HPDE6-E6E7 (cell line): ENCODE measurements around the gene PPARD.
"Not testable (repeated sequence)": the region's sequence is repeated elsewhere in the genome, so short reads cannot be mapped to it uniquely, and the experiment has no call there.

Source experiments
- DNase-seq: peaks from one replicate; pipeline ENCODE4 v3.0.0; 2011; ENCODE audit warnings: missing footprints; ENCODE audit errors: extremely low spot score

Gene PPARD

DNA sequence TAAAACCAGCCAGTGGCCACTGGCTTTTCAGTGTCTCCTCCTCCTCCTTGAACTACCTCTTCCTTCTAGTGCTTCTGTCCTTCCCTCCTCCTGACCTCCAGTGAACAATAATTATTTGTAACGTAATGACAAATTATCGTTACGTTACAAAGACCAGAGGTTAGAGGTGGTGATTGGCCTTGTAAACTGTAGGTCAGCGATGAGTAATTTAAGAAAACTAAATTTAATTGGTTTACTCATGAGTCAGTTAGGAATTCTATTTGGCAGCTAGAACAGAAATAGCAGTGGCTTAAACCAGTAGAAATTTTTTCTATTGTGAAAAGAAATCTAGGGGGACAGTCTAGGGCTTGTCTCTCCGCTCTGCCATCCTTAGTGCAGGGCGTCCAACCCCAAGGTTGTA, 38.8 kb downstream of the PPARD start:
- no peak for DNase-seq

DNA sequence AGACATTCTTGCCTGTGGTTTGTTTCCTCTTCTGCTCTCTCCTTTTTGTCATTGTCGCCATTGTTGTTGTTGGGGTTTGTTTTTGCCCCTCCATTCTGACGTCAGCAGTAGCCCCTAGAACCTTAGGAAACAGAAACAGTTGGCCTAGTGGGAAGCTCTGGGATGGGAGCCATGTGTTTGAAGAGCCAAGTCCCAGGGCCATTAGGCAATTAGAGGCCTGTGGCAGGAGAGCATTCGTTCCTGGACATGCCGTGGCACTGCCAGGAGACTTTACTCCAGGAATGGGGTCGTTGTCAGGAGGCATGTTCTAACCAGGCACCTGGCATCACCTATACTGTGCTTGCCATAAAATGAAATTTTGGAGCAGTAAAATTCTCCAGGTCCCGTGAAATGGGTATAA, 39.7 kb downstream of the PPARD start:
- no peak for DNase-seq

DNA sequence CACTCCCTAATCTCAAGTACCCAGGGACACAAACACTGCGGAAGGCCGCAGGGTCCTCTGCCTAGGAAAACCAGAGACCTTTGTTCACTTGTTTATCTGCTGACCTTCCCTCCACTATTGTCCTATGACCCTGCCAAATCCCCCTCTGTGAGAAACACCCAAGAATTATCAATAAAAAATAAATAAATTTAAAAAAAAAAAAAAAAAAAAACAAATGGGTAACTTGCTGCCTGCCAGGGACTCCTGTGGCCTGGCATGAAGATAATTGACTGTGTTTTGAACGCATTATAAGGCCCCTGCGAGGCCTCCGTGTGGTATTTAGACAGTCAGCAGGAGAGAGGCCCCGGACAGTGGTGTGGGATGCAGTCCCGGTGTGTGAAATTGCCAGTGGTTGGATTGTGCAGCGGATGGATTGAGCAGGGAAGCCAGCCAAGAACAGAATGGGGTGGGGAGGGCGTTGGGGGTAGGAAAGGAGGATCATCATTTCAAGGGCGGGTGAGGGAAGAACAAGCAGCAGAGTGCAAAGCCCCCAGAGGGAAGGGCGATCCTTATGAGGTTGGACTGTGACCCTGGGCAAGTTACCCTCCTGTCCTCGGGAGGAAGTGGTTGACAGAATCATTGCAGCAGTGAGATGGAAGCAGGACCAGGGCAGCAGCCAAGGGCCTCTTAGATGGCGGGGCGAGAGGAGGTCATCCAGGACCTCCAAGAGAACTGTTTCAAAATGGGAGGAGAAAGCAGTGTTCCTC, 43.3 kb downstream of the PPARD start:
- DNase-seq, result no peak

DNA sequence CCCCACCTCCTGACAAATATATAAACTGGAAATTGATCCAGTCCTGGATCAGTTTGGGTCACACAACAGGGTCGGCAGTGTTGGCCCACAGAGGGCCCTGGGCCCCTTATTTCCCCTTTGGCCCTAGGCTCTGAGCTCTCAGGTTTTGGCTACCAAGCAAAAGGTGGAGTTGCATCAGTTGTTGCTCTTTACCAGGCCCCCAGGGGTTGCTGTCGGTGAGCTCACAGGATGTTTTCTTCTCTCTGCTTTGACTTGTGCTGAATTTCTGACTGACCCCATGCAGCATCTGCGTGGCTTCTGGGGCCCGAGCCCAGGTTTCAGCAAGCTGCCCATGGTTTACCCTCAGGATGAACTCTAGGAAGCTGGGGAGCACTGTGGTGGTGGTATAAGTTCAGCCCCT, 44.6 kb downstream of the PPARD start:
- no peak for DNase-seq

DNA sequence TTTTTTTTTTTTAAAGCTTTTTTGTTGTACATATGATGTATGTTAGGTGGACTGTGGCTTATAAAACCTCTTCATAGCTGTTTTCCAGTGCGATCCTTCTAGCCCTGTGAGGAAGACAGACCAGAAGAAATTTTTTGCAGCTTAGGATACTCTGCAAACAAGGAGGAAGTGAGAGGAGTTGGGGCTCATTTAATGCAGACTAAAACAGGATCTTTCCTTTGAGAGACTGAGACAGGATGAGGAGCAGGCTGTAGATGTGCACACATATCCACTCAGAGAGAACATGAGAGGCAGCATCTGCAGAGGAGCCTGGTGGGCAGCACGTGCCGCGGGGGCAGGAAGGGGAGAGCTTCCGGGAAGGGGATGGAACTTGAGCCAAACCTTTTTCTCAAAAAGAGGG, 45.7 kb downstream of the PPARD start:
- no peak for DNase-seq

DNA sequence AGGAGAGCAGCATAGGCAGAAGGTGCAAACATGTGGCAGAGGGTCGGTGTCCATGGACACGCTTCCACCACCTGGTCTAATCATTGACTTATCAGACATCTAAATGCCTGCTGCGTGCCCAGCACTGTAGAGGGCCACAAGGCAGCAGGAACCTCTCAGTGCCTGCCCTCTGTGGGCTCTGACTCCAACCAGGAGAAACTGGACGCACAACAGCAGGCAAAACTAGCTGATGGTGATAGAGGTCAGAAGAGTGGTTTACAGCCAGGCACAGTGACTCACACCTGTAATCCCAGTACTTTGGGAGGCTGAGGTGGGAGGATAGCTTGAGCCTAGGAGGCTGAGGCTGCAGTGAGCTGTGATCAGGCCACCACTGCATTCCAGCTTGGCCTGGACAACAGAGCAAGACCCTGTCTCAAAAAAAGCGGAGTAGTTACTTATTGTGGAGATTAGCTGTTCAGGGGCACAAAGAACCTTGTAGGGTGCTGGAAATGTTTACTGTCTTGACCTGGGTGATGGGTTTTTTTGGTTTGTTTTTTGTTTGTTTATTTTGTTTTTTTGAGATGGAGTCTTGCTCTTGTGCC, 46.5 kb downstream of the PPARD start:
- DNase-seq, result no peak

DNA sequence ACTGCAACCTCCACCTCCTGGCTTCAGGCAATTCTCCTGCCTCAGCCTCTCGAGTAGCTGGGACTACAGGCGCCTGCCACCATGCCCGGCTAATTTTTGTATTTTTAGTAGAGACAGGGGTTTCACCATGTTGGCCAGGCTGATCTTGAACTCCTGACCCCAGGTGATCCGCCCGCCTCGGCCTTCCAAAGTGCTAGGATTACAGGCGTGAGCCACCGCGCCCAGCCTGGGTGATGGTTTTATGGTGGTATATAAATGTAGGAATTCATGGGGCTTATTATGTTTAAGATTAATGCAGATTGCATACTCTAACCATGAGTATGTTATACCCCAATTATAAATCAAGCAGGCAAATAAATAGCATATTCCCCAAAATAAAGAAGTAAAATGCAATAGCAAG, 47.0 kb downstream of the PPARD start:
- DNase-seq, result not testable (repeated sequence)

DNA sequence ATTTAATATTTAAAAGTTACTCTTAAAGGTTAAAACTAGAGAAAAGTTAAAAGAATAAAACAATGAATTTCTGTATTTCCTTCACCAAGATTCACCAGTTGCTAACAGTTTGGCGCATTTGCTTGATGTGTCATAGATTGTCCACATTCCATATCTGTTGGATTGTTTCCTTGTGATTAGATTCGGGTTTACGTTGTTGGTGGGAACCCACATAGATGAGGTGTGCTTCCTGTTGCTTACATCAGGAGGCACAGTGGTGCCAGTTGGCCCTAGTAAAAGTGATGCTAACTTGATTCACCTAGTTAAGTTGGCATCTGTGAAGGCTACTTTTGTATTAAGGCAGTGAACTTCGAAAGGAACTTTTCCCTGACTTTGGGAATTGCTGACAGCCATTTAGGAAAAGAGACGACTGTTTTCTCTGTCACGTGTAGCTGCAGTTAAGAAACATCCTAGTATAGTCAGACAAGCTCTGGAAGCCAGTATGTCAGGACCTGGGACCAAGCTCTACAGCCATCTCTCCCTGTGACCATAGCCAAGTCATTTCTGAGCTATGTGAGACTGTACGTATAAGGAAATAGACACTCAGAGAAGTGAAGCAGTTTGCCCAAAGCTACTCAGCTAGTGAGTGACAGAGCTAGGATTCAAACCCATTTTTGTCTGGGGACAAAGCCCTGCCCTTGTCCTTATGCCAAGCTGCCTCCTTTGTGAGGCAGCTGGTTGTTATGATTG, 49.0 kb downstream of the PPARD start:
- peak; percentile 67 for DNase-seq

DNA sequence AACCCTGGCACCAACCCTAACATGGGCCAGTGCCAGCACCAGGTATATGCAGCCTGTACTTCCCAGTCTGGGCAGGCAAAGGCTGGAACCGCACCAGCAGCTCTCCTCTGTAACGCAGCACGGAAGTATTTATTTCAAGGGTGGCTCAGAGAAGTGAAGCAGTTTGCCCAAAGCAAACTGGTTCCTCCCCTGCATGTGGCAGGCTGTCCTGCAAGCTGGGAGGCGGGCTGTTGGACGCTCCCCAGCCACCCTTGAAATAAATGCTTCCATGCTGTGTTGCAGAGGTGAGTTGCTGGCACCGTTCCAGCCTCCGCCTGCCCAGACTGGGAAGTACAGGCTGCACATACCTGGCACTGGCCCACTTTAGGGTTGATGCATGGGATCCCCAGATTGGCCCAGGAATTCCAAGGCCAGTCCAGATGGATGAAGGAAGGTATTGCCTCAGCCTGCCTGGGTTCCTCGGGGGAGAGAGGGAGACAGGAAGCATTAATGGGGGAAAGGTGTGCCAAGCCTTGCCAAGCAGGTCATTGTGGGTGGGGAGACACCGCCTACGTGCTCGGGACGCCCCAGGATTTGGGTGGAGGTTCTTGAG, 49.8 kb downstream of the PPARD start:
- DNase-seq, result peak; percentile 87

DNA sequence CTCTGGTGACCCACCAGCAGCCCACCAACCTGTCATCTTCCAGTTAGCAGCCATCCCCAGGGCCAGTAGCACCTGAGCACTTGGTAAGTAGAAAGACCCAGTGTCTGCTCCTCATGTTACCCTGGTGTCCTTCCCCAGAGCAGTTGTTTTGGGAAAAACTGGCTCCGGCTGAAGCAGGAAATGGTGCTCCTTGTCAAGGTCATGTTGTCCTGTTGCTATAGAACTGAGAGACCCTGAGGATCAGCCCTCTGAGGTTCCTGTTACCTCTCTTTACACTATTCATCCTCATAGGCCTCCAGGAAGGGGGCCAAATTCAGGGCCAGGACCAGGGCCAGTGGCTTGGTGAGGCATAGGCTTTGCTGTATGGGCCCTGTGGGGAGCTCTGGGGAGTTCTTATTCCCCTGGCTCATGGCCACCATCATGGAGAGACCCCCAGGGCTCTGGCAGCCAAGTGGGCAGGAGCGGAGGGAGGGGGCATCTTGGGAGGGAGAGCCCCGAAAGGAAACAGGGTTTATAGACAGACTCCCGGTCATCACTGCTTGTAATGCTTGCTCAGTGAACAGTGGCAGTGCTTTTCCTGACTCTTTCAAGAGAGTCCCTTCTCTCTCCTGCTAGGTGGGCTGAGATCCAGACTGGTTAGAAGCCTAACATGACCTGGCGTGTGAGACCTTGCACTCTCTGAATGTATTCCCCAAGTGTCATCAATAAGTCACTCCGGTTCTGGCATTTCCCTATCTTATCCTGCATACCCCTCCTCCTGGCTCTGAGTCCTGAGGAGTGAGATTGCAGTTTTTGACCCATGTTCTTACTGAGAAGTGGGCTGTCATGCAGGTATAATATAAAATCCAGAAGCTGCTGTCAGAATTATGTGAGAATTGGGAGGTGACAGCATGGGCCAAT, 50.7 kb downstream of the PPARD start:
- DNase-seq, result no peak

DNA sequence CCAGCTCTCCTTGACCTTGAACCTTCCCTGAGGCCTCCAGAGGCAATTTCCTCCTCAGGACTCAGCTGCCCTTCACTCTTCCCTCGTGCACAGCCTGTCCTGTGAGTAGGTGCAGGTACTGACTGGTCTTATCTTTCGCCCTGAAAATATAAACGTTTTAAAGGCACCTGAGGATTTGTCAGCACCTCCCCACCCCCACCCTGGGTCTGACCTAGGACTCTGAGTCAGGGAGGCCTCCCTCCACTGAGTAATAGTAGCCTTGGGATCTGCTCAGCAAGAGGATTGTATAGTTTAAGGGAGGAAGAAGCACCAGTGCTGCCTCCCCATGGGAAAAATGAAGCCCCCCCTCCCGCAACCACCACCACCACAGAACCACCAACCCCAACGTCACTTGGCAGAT, 54.6 kb downstream of the PPARD start:
- peak; percentile 78 for DNase-seq

DNA sequence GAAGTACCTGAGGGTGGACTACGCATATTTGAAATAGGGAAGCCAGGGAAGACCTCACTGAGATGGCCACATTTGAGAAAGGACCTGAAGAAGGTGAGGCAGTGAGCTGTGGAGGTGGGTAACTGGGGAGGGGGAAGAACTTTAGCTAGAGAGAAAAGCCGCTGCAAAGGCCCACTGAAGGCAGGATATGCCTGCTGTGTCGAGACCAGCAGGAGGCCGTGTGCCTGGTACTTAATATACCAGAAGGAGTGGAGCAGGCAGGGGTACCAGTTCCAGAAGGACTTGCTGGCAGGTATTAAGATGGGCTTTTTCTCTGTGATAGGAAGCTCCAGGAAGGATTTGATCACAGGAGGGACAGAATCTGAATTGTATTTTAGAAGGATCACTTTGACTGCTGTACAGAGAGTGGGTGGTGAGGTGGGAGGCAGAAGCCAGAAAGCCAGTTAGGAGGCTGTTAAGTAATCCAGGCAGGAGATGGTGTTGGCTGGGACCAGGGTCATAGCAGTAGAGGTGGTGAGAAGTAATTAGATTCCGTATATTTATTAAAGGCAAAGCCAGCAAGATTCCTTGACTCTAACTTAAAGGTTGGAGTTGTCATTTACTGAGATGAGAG, 55.6 kb downstream of the PPARD start:
- DNase-seq, result no peak

DNA sequence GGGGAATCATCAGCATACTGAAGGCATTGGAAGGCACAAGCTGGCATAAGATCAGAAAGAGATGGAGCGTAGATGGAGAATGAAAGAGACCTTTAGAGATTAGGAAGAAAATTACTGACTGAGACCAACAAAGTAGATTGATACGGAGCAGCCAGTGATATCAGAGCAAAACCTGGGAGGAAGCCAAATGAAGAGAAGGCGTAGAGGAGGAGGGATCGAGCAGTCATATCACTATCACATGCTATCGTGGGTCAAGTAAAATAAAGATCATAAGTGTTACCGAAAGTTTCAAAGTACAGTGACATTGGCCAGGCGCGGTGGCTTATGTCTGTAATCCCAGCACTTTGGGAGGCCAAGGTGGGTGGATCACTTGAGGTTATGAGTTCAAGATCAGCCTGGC, 56.2 kb downstream of the PPARD start:
- DNase-seq, result no peak

DNA sequence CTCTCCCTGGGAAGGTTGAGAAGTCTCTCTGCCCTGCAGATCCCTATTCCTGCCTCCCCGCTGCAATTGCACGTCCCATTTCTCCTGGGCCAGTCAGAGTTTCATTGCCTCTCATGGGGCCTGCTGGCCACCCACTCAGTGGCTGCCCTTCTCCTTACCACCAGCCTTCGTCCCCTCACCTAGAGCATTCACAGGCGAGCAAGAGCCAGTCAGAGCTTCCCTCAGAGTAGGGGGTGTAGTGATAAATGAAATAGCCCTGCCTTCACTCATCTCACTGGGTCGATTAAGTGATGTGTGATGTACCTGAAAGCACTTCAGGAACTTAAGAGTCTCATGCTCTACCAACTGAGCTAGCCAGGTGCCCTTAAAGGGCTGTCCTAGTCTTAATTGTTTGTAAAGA, 57.8 kb downstream of the PPARD start:
- no peak for DNase-seq

DNA sequence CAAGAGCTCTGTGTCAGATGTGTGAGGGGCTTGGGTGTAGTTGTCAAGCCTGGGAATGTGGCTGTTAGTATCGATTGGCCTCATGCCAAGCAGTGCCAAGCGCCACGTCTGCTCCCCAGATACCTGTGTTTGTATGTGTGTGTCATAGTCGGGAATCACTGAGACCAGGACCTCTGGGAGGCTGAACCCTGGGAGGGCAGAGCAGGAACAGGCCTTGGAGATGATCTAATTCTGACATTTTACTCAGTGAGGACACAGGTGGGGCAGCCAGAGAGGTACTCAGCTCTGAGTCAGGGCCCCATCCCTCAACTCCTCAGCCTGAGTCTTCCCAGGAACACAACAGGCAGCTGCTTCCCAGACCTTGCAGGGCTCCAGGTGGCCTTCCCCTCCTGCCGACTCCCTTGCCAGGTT, 58.5 kb downstream of the PPARD start:
- DNase-seq, result peak; percentile 89

DNA sequence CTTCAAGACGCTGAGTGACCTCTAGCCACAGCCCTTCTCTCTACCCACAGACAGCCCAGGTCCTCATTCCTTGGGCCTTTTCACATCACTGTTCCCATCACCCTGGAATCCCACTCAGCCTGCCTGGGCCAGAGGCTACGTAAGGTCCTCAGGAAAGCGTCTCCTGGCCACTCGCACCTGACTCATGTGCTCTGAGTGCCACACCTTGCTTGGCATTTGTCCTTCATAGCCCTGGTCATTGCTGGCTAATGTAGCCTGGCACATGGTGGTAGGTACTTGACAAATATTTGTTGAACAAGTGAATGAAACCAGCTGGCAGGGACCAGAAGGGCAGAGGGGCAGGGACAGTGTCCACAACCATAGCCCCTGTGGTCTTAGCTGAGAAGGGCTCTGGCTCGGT, 59.2 kb downstream of the PPARD start:
- DNase-seq, result peak; percentile 26

DNA sequence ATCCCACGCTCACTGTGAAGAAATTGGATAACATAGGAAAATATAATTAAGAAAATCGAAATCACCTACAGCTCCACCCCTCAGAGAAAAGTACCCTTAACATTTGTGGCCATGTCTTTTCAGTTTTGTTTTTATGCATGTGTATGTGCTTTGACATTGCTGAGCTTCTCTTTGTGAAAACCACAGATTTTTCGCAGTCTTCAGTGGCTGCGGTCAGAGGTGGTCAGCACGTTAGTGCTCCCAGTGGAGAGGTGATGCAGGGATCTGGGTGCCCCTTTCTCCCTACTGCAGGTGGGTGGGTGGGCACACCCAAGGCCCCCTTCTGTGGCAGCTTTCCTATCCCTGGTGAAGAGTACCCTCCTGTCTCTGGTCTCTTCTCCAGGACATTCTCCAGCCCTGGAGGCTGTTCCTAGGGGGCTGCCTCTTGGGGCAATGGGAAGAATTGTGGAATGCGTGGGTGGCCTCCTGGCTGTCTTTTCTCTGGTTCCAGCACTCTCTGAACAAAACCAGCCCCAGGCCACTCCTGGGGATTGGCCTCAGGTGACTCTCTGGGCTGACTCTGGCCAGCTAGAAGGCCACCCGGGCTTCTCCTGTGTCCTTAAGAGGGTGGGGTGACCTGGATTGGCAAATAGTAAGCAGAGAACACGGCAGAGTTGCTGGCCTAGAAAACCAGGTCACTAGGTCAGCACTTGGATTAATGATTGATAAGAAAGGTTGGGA, 59.9 kb downstream of the PPARD start:
- DNase-seq, result no peak

DNA sequence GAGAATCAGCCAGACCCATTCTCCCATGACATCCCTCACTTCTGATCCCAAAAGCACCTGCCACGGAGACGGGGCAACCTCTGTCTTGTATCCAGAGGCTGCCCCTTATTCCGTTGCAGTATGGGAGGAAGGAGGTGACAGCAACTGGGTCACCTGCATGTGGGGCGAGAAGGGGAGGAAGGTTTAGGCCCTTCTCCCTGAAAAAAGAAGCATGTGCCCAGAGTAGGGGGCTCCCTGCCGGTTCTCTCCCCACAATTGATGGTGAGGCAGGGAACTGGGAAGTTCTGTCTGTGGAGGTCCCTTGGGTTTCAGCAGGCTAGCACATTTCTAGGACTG, 60.5 kb downstream of the PPARD start:
- no peak for DNase-seq

DNA sequence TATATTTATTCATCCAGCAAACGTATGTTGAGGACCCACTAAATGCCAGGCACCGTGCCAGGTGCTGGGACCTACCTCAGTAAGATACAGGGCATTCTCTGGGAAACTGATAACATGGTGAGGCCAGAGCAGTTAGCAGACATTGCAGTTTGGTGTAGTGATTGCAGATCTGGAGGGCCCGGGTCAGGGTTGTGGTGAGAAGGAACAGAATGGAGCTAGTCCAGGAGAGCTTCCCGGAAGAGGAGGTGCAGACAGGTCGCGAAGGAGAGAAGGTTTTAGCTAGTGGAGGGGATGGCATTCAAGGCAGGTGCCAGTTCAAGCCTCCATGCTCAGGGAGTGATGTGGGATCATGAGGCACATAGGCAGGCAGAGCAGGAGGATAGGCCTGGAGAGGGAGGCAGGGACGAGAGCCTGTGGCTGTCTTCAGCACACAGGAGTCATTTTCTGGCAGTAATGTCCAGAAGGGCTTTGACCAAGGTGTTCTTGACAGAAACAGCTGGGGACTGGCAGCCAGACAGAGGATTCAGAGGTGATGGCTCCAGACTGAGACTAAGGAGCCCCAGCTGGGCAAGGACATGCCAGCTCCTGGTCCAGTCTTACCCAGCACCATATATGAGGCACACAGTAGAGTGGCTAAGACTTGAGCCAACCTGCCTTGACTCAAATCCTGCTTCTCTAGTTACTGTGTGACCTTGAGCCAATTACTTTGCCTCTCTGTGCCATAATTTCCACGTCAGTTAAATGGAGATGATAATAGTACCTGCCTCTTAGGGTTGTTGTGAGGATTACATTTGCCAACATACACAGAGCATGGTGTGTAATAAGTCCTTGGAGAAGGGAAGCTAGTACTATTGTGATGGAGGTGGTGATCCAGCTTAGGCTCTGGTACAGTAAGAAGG, 61.4 kb downstream of the PPARD start:
- no peak for DNase-seq
